KMS-11 (cell line): ENCODE results near the gene SLC8A1.

Experiments used
- H2AFZ ChIP-seq: fragments of 200-600 bp; sonication (generic); 2 replicates; pipeline ENCODE4 v1.6.1; 2016; ENCODE audit warnings: antibody characterized with exemption, mixed run types, low read depth
- H3K27ac ChIP-seq: fragments of 200-600 bp; sonication (generic); 2 replicates; pipeline ENCODE4 v1.6.1; 2016; ENCODE audit warnings: mild to moderate bottlenecking, mixed run types
- H3K27me3 ChIP-seq: fragments of 200-600 bp; sonication (generic); 2 replicates; pipeline ENCODE4 v1.6.1; 2017; ENCODE audit warnings: mild to moderate bottlenecking, low read depth, mixed run types, moderate library complexity; ENCODE audit not compliant: insufficient read depth
- H3K36me3 ChIP-seq: fragments of 200-600 bp; sonication (generic); 2 replicates; pipeline ENCODE4 v1.6.1; 2017; ENCODE audit warnings: mild to moderate bottlenecking, mixed run types; ENCODE audit not compliant: insufficient read depth
- H3K4me1 ChIP-seq: fragments of 200-600 bp; sonication (generic); 2 replicates; pipeline ENCODE4 v1.6.1; 2016; ENCODE audit warnings: mild to moderate bottlenecking, low read depth, mixed run types; ENCODE audit not compliant: poor library complexity, severe bottlenecking
- H3K4me2 ChIP-seq: fragments of 200-600 bp; sonication (generic); 2 replicates; pipeline ENCODE4 v1.7.0; 2016; ENCODE audit warnings: mild to moderate bottlenecking, mixed run types
- H3K4me3 ChIP-seq: fragments of 200-600 bp; sonication (generic); IDR thresholded peaks from 2 replicates; pipeline ENCODE4 v1.6.1; 2017; ENCODE audit warnings: low read depth, low read length, mixed read lengths; ENCODE audit not compliant: insufficient read depth
- H3K79me2 ChIP-seq: fragments of 200-600 bp; sonication (generic); 2 replicates; pipeline ENCODE4 v1.6.1; 2016; ENCODE audit warnings: low read depth, mixed run types; ENCODE audit not compliant: insufficient read depth
- H3K9ac ChIP-seq: fragments of 200-600 bp; sonication (generic); 2 replicates; pipeline ENCODE4 v1.6.1; 2016; ENCODE audit warnings: mild to moderate bottlenecking, mixed run types
- H4K20me1 ChIP-seq: fragments of 200-600 bp; sonication (generic); 2 replicates; pipeline ENCODE4 v1.6.1; 2016; ENCODE audit warnings: mild to moderate bottlenecking, mixed run types; ENCODE audit not compliant: insufficient read depth
- CTCF ChIP-seq: fragments of 200-600 bp; sonication (generic); conservative IDR thresholded peaks from 2 replicates; pipeline ENCODE4 v1.6.1; 2017; ENCODE audit warnings: low read depth, mild to moderate bottlenecking, antibody characterized with exemption, low read length, moderate library complexity, mixed read lengths

SLC8A1 gene

GRCh38 chr2:40404517-40404916, 47.4 kb downstream of the SLC8A1 start:
- H2AFZ ChIP-seq, result peak overlapping the region; percentile 70
- peak overlapping the region; percentile 37 for H3K27ac ChIP-seq
- peak overlapping the region; percentile 44; the same call in 1 of the 2 replicates for H3K9ac ChIP-seq
- no peak for TF ChIP-seq CTCF
- no peaks in the 10 kb centered on the region for H3K27me3 ChIP-seq
- H3K4me1 ChIP-seq, result peaks cover 18% of the 10 kb centered on the region
- H3K79me2 ChIP-seq, result no peaks in the 10 kb centered on the region
- no peaks in the 10 kb centered on the region for H3K36me3 ChIP-seq
- peak overlapping the region; percentile 80 for H3K4me2 ChIP-seq
- no peak overlapping the region for H3K4me3 ChIP-seq
- H4K20me1 ChIP-seq, result no peaks in the 10 kb centered on the region

- Histone ChIP-seq H3K27me3 (no peaks in the 10 kb centered on the region), H3K4me2 (0 out of 2 replicates have a peak overlapping the region, but pooled peaks have one; percentile 80), H3K79me2 (no peaks in the 10 kb centered on the region), H3K4me1 (peaks cover 18% of the 10 kb centered on the region), H3K36me3 (no peaks in the 10 kb centered on the region), H3K9ac (no peak overlapping the region), H2AFZ (no peak overlapping the region), H3K4me3 (no peak overlapping the region), H3K27ac (no peak overlapping the region), H4K20me1 (no peaks in the 10 kb centered on the region)
- no peak for TF ChIP-seq CTCF
Observed at GRCh38 chr2:40403233-40403836, 48.6 kb downstream of the SLC8A1 start.

GRCh38 chr2:40401896-40402295, 50.0 kb downstream of the SLC8A1 start:
- Histone ChIP-seq H3K27me3 (no peaks in the 10 kb centered on the region), H3K79me2 (no peaks in the 10 kb centered on the region), H3K4me2 (no peak overlapping the region), H2AFZ (no peak overlapping the region), H3K4me3 (no peak overlapping the region), H3K9ac (no peak overlapping the region), H3K27ac (no peak overlapping the region), H4K20me1 (no peaks in the 10 kb centered on the region), H3K4me1 (peaks cover 18% of the 10 kb centered on the region), H3K36me3 (no peaks in the 10 kb centered on the region)
- no peak for TF ChIP-seq CTCF

GRCh38 chr2:40400336-40400953, 51.4 kb downstream of the SLC8A1 start:
- no peaks in the 10 kb centered on the region for H3K27me3 ChIP-seq
- H4K20me1 ChIP-seq, result no peaks in the 10 kb centered on the region
- no peaks in the 10 kb centered on the region for H3K36me3 ChIP-seq
- H2AFZ ChIP-seq, result no peak overlapping the region
- no peaks in the 10 kb centered on the region for H3K79me2 ChIP-seq
- H3K4me1 ChIP-seq, result peaks cover 18% of the 10 kb centered on the region
- no peak overlapping the region for H3K4me3 ChIP-seq
- H3K9ac ChIP-seq, result no peak overlapping the region
- no peak overlapping the region for H3K4me2 ChIP-seq
- no peak for TF ChIP-seq CTCF
- H3K27ac ChIP-seq, result no peak overlapping the region
